Progenitor cell of endocrine pancreas (in vitro differentiated cells): ENCODE measurements around the gene TBC1D1. TPM values are rescaled to one million over a fixed set of nuclear protein-coding genes. Genes with fewer than 3 reads are reported as not detected.

Source experiments
- DNase-seq: peaks from one replicate; pipeline ENCODE4 v3.0.0; 2021; ENCODE audit warnings: low spot score; ENCODE audit not compliant: unreplicated experiment
- H3K27ac Mint-ChIP-seq: 2 replicates; pipeline ENCODE4 v1.8.0; 2021; ENCODE audit warnings: mild to moderate bottlenecking, moderate library complexity, mixed read lengths
- H3K27me3 Mint-ChIP-seq: 2 replicates; pipeline ENCODE4 v1.8.0; 2021; ENCODE audit warnings: mixed read lengths
- H3K36me3 Mint-ChIP-seq: 2 replicates; pipeline ENCODE4 v1.8.0; 2022; ENCODE audit warnings: mixed read lengths; ENCODE audit not compliant: insufficient read depth
- H3K4me1 Mint-ChIP-seq: 2 replicates; pipeline ENCODE4 v1.8.0; 2021; ENCODE audit warnings: low read depth, mixed read lengths
- H3K4me3 Mint-ChIP-seq: 2 replicates; pipeline ENCODE4 v1.8.0; 2021; ENCODE audit warnings: low read depth, mild to moderate bottlenecking, moderate library complexity, mixed read lengths
- H3K9me3 Mint-ChIP-seq: 2 replicates; pipeline ENCODE4 v1.8.0; 2021; ENCODE audit warnings: low read depth, mixed read lengths
- total RNA-seq: library from RNA; stranded (reverse); gene quantifications from 2 replicates; pipeline ENCODE4 v1.2.1, GENCODE V29; 2021
- TF ChIP-seq, protein P1 (sequence below): fragments of 200-600 bp; sonication (generic); IDR thresholded peaks from one replicate; pipeline ENCODE4 v1.5.0; 2021; ENCODE audit warnings: antibody characterized with exemption, mild to moderate bottlenecking; ENCODE audit not compliant: unreplicated experiment

The TBC1D1 gene
- total RNA-seq, 1 donor from 2014 or later, result 138 TPM

DNA sequence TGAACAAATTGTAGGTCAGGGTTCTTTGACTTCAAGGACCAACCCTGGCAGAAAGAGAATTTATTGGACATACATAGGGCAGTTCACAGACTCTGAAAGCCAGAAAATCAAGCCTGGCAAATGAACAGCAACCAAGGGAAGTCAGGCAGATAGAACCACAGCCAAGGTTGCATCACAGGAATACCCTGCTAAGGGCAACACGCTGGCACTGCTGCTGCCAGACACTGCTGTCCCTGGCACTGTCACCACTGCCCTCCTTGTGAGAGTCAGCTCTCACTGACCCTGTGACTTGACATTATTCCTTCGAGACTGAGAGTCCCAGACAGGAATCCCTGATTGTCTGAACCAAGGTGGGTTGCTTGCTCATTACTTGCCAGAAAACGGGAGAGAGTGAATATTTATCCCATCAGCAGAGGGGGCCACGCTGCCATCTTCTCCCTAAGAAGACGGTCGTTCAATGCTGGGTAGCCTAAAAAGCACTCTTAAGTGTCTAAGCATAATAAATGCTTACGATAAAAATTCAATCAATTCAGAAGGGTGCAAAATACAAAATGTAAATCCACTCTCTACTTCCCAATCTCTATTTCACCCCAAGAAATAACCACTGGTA is 46.1 kb downstream of the TBC1D1 start:
- H3K4me1 Mint-ChIP-seq, result no peaks in the 10 kb centered on the region
- no peak overlapping the region for H3K4me3 Mint-ChIP-seq
- TF ChIP-seq, protein P1, sequence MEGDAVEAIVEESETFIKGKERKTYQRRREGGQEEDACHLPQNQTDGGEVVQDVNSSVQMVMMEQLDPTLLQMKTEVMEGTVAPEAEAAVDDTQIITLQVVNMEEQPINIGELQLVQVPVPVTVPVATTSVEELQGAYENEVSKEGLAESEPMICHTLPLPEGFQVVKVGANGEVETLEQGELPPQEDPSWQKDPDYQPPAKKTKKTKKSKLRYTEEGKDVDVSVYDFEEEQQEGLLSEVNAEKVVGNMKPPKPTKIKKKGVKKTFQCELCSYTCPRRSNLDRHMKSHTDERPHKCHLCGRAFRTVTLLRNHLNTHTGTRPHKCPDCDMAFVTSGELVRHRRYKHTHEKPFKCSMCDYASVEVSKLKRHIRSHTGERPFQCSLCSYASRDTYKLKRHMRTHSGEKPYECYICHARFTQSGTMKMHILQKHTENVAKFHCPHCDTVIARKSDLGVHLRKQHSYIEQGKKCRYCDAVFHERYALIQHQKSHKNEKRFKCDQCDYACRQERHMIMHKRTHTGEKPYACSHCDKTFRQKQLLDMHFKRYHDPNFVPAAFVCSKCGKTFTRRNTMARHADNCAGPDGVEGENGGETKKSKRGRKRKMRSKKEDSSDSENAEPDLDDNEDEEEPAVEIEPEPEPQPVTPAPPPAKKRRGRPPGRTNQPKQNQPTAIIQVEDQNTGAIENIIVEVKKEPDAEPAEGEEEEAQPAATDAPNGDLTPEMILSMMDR, result no peak
- H3K9me3 Mint-ChIP-seq, result no peaks in the 10 kb centered on the region
- no peak for DNase-seq
- H3K27me3 Mint-ChIP-seq, result no peaks in the 10 kb centered on the region
- H3K36me3 Mint-ChIP-seq, result no peaks in the 10 kb centered on the region
- H3K27ac Mint-ChIP-seq, result no peak overlapping the region

DNA sequence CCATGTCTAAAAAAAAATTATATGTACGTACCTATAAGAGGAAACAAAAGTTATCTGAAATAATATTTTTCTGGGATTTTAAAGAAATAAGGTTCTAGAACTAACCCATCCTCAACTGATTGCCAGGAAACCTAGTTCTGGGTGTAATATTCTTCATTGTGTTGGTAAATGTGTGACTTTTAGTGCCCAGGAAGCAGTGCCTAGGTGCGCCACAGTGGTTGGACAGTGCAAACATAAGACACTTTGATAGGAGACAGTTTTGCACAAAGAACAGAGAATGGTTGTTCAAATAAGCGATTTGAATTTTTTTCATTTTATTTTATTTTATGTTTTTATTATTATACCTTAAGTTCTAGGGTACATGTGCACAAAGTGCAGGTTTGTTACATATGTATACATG is 47.3 kb downstream of the TBC1D1 start:
- no peak for DNase-seq
- H3K4me1 Mint-ChIP-seq, result no peaks in the 10 kb centered on the region
- H3K36me3 Mint-ChIP-seq, result no peaks in the 10 kb centered on the region
- H3K27me3 Mint-ChIP-seq, result no peaks in the 10 kb centered on the region
- no peak overlapping the region for H3K4me3 Mint-ChIP-seq
- H3K27ac Mint-ChIP-seq, result no peak overlapping the region
- TF ChIP-seq, protein P1, result no peak
- H3K9me3 Mint-ChIP-seq, result no peaks in the 10 kb centered on the region

DNA sequence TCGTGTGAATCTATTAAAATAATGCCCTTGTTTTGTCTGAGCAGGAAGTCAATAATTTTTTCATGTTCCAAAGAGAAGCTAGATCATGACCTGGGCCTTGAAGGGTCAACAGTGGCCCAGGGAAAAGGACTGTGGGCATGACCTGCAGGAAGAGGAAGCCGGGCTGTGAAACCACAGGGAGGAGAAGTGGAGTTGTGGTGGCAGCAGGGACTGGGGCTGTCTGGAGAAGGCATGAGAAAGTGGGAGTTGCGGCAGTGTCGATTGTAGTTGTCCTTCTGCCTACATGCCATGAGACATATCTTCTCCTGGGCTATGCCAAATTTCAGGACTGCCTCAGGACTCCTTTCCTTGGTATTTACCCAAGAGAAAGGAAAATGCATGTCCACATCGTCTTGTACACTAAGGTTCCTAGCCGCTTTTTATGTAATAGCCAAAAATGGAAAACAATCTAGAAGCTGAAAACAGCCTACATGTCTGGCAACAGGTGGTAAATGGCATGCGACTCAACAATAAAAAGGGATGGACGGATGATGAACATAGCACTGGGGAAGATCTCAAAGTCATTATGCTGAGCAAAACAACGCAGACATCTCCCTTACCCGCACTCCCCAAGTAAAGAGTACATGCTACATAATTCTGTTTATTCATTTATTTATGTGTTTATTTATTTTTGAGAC is 55.8 kb downstream of the TBC1D1 start:
- Mint-ChIP-seq H3K9me3 (no peaks in the 10 kb centered on the region), H3K27me3 (peaks cover 3% of the 10 kb centered on the region), H3K27ac (no peak overlapping the region), H3K36me3 (no peaks in the 10 kb centered on the region), H3K4me1 (peaks cover 4% of the 10 kb centered on the region), H3K4me3 (no peak overlapping the region)
- TF ChIP-seq, protein P1, result no peak
- no peak for DNase-seq

DNA sequence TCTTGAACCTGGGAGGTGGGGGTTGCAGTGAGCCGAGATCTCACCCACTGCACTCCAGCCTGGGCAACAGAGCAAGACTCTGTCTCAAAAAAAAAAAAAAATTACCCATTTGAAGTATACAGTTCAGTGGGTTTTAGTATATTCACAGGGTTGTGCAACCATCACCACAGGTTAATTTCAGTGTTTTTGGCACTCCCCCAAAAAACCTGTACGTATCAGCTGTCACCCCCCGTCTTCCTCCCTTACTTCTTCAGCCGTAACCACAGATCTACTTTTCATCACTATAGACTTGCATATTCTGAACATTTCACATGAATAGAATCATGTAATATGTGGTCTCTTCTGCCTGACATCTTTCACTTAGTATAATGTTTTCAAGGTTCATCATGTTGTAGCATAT is 57.7 kb downstream of the TBC1D1 start:
- no peak for DNase-seq
- Mint-ChIP-seq H3K9me3 (no peaks in the 10 kb centered on the region), H3K4me3 (no peak overlapping the region), H3K4me1 (peaks cover 6% of the 10 kb centered on the region), H3K27me3 (peaks cover under 1% of the 10 kb centered on the region), H3K27ac (no peak overlapping the region), H3K36me3 (no peaks in the 10 kb centered on the region)
- TF ChIP-seq, protein P1, result no peak

DNA sequence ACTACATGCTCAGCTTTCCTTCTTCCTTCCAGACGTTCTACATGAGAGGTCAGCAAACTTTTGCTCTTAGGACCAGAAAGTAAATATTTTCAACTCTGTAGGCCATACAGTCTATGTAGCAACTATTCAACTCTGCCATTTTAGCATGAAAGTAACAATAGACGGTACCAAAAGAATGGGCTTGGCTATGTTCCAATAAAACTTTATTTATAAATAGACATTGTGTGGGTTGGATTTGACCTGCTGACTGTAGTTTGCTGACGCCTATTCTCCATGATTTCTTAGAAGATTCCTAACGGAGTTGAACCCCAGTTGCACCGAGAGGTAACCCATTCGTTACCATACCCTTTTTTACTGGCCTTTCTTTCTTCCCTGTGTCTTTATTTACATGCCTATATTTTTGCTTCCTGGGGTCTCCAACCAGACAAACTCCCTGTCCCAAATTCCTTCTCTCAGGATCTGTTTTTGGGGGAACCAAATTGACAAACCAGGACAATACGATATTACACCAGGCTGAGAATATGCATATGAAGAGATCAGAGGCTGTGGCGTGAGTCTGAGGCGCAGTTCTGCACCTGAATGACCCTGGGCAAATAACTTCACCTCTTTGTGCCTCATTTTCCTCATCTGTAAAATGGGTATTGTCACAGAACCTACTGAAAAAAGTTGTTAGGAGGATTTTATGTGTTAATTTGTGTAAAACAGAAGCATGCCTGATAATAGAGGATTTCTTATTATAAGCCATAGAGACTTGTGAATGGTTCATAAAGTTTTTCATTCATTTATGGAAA is 58.9 kb downstream of the TBC1D1 start:
- no peak for DNase-seq
- TF ChIP-seq, protein P1, result no peak
- H3K27me3 Mint-ChIP-seq, result no peaks in the 10 kb centered on the region
- no peaks in the 10 kb centered on the region for H3K9me3 Mint-ChIP-seq
- H3K27ac Mint-ChIP-seq, result no peak overlapping the region
- H3K4me1 Mint-ChIP-seq, result peaks cover 6% of the 10 kb centered on the region
- H3K36me3 Mint-ChIP-seq, result no peaks in the 10 kb centered on the region
- no peak overlapping the region for H3K4me3 Mint-ChIP-seq
